Smooth muscle cell (in vitro differentiated cells): ENCODE results near the gene SCARF1. TPM values are rescaled to one million over a fixed set of nuclear protein-coding genes. Genes with fewer than 3 reads are reported as not detected.

Source experiments
- DNase-seq: peaks from one replicate; lab custom pipeline; 2025; ENCODE audit not compliant: unreplicated experiment; lab: John Stamatoyannopoulos, UW
- H2AFZ ChIP-seq: fragments of 200-600 bp; sonication (generic); 2 replicates; pipeline ENCODE4 v1.6.0; 2016; ENCODE audit warnings: antibody characterized with exemption, low read depth, mild to moderate bottlenecking
- H3F3A ChIP-seq: fragments of 200-600 bp; sonication (generic); 2 replicates; pipeline ENCODE4 v1.6.0; 2017; ENCODE audit warnings: antibody characterized with exemption, low read depth
- H3K27ac ChIP-seq: fragments of 200-600 bp; sonication (generic); 2 replicates; pipeline ENCODE4 v1.5.1; 2016; ENCODE audit warnings: low read depth, mild to moderate bottlenecking
- H3K27me3 ChIP-seq: fragments of 200-600 bp; sonication (generic); 2 replicates; pipeline ENCODE4 v1.6.1; 2016; ENCODE audit warnings: low read depth, mild to moderate bottlenecking
- H3K36me3 ChIP-seq: fragments of 200-600 bp; sonication (generic); 2 replicates; pipeline ENCODE4 v1.5.1; 2016; ENCODE audit warnings: low read depth
- H3K4me1 ChIP-seq: fragments of 200-600 bp; sonication (generic); 2 replicates; pipeline ENCODE4 v1.5.1; 2016; ENCODE audit warnings: low read depth
- H3K4me2 ChIP-seq: fragments of 200-600 bp; sonication (generic); 2 replicates; pipeline ENCODE4 v1.6.0; 2016; ENCODE audit warnings: mild to moderate bottlenecking
- H3K4me3 ChIP-seq: fragments of 200-600 bp; sonication (generic); 2 replicates; pipeline ENCODE4 v1.5.1; 2016; ENCODE audit warnings: mild to moderate bottlenecking
- H3K79me2 ChIP-seq: fragments of 200-600 bp; sonication (generic); 2 replicates; pipeline ENCODE4 v1.6.0; 2016; ENCODE audit warnings: low read depth, mild to moderate bottlenecking
- H3K9ac ChIP-seq: fragments of 200-600 bp; sonication (generic); 2 replicates; pipeline ENCODE4 v1.6.0; 2016; ENCODE audit warnings: low read depth
- H3K9me3 ChIP-seq: fragments of 200-600 bp; sonication (generic); replicated peaks from 2 replicates; pipeline ENCODE4 v1.5.1; 2016; ENCODE audit warnings: low read depth
- H4K20me1 ChIP-seq: fragments of 200-600 bp; sonication (generic); 2 replicates; pipeline ENCODE4 v1.6.0; 2016; ENCODE audit warnings: low read depth
- WGBS: methylation state at CpG from one replicate; pipeline ENCODE4 v1.1.7; 2016; ENCODE audit warnings: low lambda C conversion rate; 5-methylcytosine and 5-hydroxymethylcytosine counted together
- polyA plus RNA-seq: library from polyadenylated mRNA; unstranded; fragments of >200 nt; fragmentation: Nextera tagmentation; extraction: Ambion mirVana; gene quantifications from 2 replicates; pipeline ENCODE4 v1.2.1, GENCODE V29; 2016
- total RNA-seq: library from RNA; depleted of rRNA; stranded (reverse); fragments of >200 nt; gene quantifications from 2 replicates; pipeline ENCODE4 v1.2.3, GENCODE V29; 2014
- TF ChIP-seq, protein P1 (sequence below): fragments of 200-600 bp; sonication (generic); IDR thresholded peaks from 2 replicates; pipeline ENCODE4 v1.5.1; 2017; ENCODE audit warnings: borderline replicate concordance, mild to moderate bottlenecking, antibody characterized with exemption; ENCODE audit not compliant: insufficient read depth, poor library complexity, severe bottlenecking

The SCARF1 gene
- total and polyA plus RNA-seq, 2 experiments from 2014 or later: 0.11 to 0.63 TPM

DNA sequence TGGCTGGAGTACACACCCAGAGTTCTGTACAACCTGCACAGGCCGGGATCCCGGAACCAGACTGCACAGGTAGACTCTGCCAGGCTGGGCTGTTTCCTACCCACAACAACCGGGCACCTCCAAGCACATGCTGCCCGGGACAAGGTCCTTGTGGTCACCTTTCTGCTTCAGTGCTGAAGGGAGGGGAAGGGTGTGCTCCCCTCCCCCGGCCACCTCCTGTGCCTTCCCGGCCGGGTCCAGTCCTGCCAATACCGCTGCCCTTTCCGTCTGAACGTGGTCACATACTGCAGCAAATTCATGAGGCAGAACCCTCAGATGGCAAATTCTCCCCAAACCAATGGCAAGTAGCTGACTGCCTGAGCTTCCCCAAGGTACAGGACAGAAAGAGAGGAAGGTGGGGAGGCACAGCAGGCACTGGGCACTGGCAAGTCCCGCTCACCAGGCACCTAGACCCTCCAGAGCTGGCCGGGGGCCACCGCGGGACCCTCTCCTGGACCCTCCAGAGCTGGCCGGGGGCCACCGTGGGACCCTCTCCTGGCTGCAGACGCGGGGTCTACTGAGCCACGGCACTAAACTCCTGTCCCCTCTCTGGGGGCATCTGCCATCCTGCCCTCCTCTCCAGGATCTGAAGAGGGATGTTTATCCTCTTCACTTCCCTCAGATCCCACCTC is 39.7 kb downstream of the SCARF1 start:
- no peaks in the 10 kb centered on the region for H3K27me3 ChIP-seq
- no peak overlapping the region for H2AFZ ChIP-seq
- no peak overlapping the region for H3K4me3 ChIP-seq
- no peaks in the 10 kb centered on the region for H3K36me3 ChIP-seq
- peaks cover 9% of the 10 kb centered on the region for H3F3A ChIP-seq
- DNase-seq: no peak
- no peaks in the 10 kb centered on the region for H4K20me1 ChIP-seq
- TF ChIP-seq, protein P1, sequence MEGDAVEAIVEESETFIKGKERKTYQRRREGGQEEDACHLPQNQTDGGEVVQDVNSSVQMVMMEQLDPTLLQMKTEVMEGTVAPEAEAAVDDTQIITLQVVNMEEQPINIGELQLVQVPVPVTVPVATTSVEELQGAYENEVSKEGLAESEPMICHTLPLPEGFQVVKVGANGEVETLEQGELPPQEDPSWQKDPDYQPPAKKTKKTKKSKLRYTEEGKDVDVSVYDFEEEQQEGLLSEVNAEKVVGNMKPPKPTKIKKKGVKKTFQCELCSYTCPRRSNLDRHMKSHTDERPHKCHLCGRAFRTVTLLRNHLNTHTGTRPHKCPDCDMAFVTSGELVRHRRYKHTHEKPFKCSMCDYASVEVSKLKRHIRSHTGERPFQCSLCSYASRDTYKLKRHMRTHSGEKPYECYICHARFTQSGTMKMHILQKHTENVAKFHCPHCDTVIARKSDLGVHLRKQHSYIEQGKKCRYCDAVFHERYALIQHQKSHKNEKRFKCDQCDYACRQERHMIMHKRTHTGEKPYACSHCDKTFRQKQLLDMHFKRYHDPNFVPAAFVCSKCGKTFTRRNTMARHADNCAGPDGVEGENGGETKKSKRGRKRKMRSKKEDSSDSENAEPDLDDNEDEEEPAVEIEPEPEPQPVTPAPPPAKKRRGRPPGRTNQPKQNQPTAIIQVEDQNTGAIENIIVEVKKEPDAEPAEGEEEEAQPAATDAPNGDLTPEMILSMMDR: no peak
- WGBS: 96% methylated on average over 19 of the region's 19 CpGs
- peak overlapping the region; percentile 96 for H3K27ac ChIP-seq
- H3K9ac ChIP-seq: no peak overlapping the region
- H3K9me3 ChIP-seq: no peaks in the 10 kb centered on the region
- no peaks in the 10 kb centered on the region for H3K4me1 ChIP-seq
- H3K79me2 ChIP-seq: no peaks in the 10 kb centered on the region
- peak overlapping the region; percentile 58 for H3K4me2 ChIP-seq

DNA sequence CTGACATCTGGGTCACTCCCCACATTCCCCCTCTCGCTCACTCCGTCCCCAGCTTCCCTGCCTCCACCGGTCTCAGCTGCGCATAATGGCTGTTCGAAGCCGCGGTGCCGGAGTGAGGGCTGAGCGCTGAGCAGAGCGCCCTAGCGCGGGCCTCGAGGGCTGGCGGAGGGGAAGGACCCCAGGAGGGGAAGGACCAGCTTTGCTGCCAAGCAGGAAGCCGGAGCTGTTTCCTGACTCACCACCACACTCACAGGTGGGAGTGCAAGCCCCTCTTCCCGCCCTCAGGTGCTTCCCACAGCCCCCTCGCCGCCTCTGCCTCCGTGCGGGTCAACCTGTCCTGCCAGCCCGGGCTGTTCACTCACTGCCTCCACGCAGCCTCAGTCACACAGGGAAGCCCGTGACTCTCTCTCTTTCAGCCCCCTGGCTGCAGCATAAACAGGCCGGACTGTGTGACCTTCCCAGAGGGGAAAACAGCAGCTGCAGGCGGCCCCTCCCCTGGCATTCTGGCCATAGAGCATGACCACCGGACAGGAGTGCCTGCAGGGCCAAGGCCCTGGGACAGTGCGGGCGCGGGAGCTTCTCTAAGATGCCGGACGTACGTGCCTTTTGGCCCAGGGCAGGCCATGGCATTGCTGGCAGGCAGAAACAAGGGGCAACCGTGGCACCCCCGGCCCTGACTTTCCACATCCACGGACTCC is 40.6 kb downstream of the SCARF1 start:
- TF ChIP-seq, protein P1: no peak
- Histone ChIP-seq H3K4me2 (no peak overlapping the region), H3K4me3 (no peak overlapping the region), H3K27me3 (no peaks in the 10 kb centered on the region), H3K9ac (no peak overlapping the region), H3F3A (peaks cover 9% of the 10 kb centered on the region), H4K20me1 (no peaks in the 10 kb centered on the region), H3K9me3 (no peaks in the 10 kb centered on the region), H3K79me2 (no peaks in the 10 kb centered on the region), H3K27ac (no peak overlapping the region), H2AFZ (no peak overlapping the region), H3K4me1 (no peaks in the 10 kb centered on the region), H3K36me3 (no peaks in the 10 kb centered on the region)
- WGBS: 74% methylated on average over 31 of the region's 35 CpGs
- DNase-seq: no peak

DNA sequence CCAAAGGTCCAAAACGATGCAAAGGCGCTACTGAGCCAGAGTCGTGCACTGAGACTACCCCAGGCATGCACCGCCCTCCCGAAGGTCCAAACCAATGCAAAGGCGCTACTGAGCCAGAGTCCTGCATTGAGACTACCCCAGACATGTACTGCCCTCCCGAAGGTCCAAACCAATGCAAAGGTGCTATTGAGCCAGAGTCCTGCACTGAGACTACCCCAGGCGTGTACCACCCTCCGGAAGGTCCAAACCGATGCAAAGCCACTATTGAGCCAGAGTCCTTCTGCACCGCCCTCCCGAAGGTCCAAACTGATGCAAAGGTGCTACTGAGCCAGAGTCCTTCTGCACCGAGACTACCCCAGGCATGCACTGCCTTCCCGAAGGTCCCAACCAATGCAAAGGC is 44.0 kb downstream of the SCARF1 start:
- no peaks in the 10 kb centered on the region for H3K4me1 ChIP-seq
- H3K36me3 ChIP-seq: no peaks in the 10 kb centered on the region
- no peak for DNase-seq
- H3K27ac ChIP-seq: no peak overlapping the region
- H2AFZ ChIP-seq: no peak overlapping the region
- H3K79me2 ChIP-seq: no peaks in the 10 kb centered on the region
- H4K20me1 ChIP-seq: no peaks in the 10 kb centered on the region
- TF ChIP-seq, protein P1: no peak
- no peak overlapping the region for H3K9ac ChIP-seq
- no peak overlapping the region for H3K4me3 ChIP-seq
- no peaks in the 10 kb centered on the region for H3K27me3 ChIP-seq
- no peaks in the 10 kb centered on the region for H3K9me3 ChIP-seq
- no peak overlapping the region for H3K4me2 ChIP-seq
- H3F3A ChIP-seq: no peaks in the 10 kb centered on the region
- WGBS: 97% methylated on average over 14 of the region's 14 CpGs
